Renal cortical epithelial cell (primary cell): ENCODE data around the gene ARMH1. TPM values are rescaled to one million over a fixed set of nuclear protein-coding genes. Genes with fewer than 3 reads are reported as not detected.

Experiments
- total RNA-seq: library from RNA; depleted of rRNA; stranded (reverse); fragments of >200 nt; gene quantifications from 2 replicates; pipeline ENCODE4 v1.2.3, GENCODE V29; 2014

ARMH1 gene
- total RNA-seq, 1 donor from 2014 or later: 6.7 TPM

Other genes starting within 250 kb of the ARMH1 start
- gene TMEM53, start 233 bp upstream of the ARMH1 start, total RNA-seq: 8.4 and 8.9 TPM in 2 replicates
- gene RNU5D-1, start 56.5 kb downstream of the ARMH1 start, total RNA-seq: not detected in 2 replicates
- gene KIF2C, start 65.1 kb downstream of the ARMH1 start, total RNA-seq: 0.94 and 15.5 TPM in 2 replicates
- gene RPS8, start 100.8 kb downstream of the ARMH1 start, total RNA-seq: 915 and 2,161 TPM in 2 replicates
- gene BEST4, start 113.5 kb downstream of the ARMH1 start, total RNA-seq: 0.15 TPM in 1 of 2 replicates, not detected in the other
- 14.2 and 16.6 TPM in 2 replicates for gene PLK3, start 125.7 kb downstream of the ARMH1 start, total RNA-seq
- 0.30 and 1.7 TPM in 2 replicates for gene DYNLT4, start 132.6 kb downstream of the ARMH1 start, total RNA-seq
- gene BTBD19, start 133.8 kb downstream of the ARMH1 start, total RNA-seq: 1.2 and 4.4 TPM in 2 replicates
- gene PTCH2, start 168.5 kb downstream of the ARMH1 start, total RNA-seq: 0.10 TPM in 1 of 2 replicates, not detected in the other